ENCODE measurements around the gene BARHL2.

The BARHL2 gene

GRCh38 chr1:90725657-90726424 lies 8.7 kb upstream of the BARHL2 start:
- intact Hi-C loops (cut with DNase I) = loop anchor here (10.0 kb wide), 1 partner anchor 119 kb away; no protein-coding TSS in a partner anchor
- DNase-seq = no peak

GRCh38 chr1:90724926-90725656 lies 8.0 kb upstream of the BARHL2 start:
- DNase-seq = no peak

DNA sequence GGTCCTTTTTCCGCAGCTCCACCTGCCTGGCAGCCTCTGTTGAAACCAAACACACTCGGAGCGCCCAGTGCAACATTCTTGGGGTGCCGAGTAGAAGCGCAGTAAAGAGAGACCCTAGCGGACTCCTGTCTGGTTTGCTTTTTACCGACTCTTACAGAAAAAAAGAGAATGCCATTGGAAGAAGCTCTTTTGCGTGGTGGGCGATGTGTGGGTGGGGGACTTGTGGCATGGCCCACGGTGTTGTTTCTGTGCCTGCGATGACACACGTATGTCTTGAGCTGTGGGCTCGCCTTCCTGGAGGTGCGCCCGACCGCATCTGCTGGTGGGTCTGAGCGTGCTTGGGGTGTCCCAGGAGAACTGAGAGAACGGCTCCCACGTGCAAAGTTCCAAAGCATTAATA lies 7.3 kb upstream of the BARHL2 start:
- no peak for DNase-seq
- intact Hi-C loops (cut with DNase I) = loop anchor here (5.0 to 10.0 kb wide), 3 partner anchors 120 to 298 kb away; partner anchors contain the start of gene ZNF644

More at GRCh38 chr1:90724926-90725656, 8.0 kb upstream of the BARHL2 start:
- intact Hi-C loops (cut with DNase I) = loop anchor here (5.0 to 10.0 kb wide), 3 partner anchors 120 to 297 kb away; partner anchors contain the start of gene ZNF644

GRCh38 chr1:90723590-90724108 lies 6.5 kb upstream of the BARHL2 start:
- intact Hi-C loops (cut with DNase I) = loop anchor here (5.0 to 10.0 kb wide), 3 partner anchors 121 to 299 kb away; partner anchors contain the start of gene ZNF644

GRCh38 chr1:90722874-90723589 lies 5.9 kb upstream of the BARHL2 start:
- no peak for DNase-seq
- intact Hi-C loops (cut with DNase I) = loop anchor here (5.0 to 10.0 kb wide), 3 partner anchors 122 to 299 kb away; partner anchors contain the start of gene ZNF644

More at GRCh38 chr1:90723590-90724108, 6.5 kb upstream of the BARHL2 start:
- no peak for DNase-seq

DNA sequence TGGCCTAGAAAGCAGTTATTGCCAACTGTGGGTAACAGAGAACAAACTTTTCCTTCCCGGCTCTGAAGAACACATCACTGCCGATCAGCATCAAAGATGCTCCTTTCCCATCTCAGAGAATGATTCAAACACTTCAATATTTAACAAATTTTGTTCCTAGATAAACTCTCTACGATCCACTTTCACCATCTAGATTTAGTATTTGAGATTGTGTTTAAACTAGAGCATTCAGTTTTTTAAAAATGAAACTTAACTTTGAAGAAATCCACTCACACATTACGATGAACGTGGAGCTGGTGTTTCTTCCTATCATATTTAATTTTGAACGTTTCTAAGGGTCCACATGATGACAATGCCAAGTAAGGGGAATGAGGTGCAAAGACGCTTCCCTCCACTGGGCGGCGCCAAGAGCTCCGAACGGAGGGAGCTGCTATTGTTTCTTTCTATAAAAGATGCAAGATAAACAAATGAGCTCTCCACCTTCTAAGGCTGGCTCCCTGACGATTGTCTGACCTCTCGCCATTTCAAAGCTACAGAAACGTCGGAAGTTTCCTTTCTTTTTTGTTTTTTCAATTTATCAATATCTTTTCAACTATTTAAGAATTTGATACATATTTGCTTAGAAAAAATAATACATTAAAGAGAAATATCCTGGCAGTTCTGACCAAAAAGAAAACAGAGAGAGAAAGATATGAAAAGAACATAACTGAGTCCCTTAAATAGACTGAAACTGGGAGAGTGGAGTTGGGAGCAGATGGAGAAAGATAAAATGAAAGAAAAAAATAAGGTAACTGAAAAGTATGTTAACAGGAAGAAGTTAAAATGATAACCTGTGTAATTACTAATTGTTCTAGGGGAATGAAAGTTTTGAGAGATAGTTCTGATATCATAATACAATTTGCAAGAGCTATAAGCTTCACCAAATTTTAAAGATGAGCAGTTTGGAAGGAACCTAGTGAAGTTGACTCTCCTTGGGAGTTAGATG lies 4.4 kb upstream of the BARHL2 start:
- intact Hi-C loops (cut with DNase I) = loop anchor here (5.0 to 10.0 kb wide), 3 partner anchors 123 to 301 kb away; partner anchors contain the start of gene ZNF644
- peak in 3 of 10 donors; percentile 15 to 88 (median 66) for DNase-seq

GRCh38 chr1:90720145-90720636 lies 3.1 kb upstream of the BARHL2 start:
- DNase-seq = no peak
- intact Hi-C loops (cut with DNase I) = loop anchor here (5.0 to 10.0 kb wide), 3 partner anchors 125 to 302 kb away; partner anchors contain the start of gene ZNF644

GRCh38 chr1:90719330-90720144 lies 2.4 kb upstream of the BARHL2 start:
- peak in 1 of 10 donors; percentile 82 for DNase-seq
- intact Hi-C loops (cut with DNase I) = loop anchor here (5.0 to 10.0 kb wide), 3 partner anchors 125 to 303 kb away; partner anchors contain the start of gene ZNF644

DNA sequence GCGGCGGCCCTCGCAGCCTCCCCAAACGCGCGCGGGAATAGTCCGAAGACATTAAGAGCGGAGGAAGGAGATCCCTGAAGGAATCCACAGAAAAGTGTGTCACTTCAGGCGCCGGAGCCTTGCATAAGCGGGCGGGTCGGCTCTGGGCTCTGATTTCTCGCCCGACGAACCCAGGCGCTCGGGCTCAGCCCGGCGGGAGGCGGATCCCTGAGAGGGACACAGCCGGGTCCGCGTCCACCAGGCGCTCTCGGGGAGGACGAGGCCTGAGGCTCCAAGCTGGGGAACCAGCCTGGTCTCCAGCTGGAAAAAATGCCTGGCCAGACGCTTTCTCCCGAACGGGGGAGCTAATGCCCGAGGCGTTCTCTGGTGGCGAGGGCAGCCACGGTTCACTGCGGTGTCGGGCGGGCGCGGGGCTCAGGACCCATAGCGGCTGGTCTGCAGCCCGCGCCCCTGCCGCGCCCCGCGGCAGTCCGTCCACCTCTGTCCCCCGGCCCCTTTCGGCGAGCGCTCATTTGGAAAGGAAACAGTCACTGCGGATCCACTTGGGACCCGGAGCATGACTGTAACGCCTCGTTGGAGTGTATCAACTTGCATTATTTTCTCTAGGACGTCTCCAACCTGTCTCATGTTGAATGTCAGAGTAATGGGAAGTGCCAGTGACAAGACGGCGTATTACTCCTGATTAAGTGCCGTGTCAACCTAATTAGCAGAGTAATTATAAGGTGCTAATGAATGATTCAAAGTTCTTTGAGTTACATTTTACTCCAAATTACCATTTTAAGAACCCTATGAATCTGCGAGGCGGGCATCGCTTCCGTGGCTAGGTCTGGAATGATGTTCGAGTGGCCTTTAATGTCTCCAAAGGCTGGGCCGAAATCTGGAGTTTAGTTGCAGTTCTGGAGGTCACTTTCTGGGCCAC lies 1.6 kb upstream of the BARHL2 start:
- intact Hi-C loops (cut with DNase I) = no loop called here
- peak in 1 of 10 donors; percentile 67 for DNase-seq

GRCh38 chr1:90717665-90718410 lies 736 bp upstream of the BARHL2 start:
- peak in 2 of 10 donors; percentile 74 to 81 for DNase-seq
- intact Hi-C loops (cut with DNase I) = no loop called here

DNA sequence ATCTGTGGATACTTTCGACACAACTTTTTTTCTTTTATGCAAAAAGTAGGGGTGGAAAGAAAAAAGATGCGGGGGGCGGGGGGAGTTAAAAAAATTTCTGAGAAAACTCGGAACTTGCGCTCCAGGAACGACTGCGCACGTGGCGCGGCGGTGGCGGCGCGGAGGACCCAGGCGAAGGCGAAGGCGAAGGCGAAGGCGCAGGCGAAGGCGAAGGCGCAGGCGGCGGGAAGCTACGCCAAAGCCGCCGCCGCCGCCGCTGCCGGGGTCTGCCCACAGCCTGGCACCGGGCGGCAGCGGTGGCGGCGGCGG lies 208 bp upstream of the BARHL2 start:
- DNase-seq = peak in 1 of 10 donors; percentile 16
- intact Hi-C loops (cut with DNase I) = no loop called here

- DNase-seq = no peak
- intact Hi-C loops (cut with DNase I) = no loop called here
Observed at GRCh38 chr1:90716243-90716551, 905 bp downstream of the BARHL2 start.

- intact Hi-C loops (cut with DNase I) = no loop called here
- no peak for DNase-seq
Observed at GRCh38 chr1:90715309-90715708, 1.8 kb downstream of the BARHL2 start.

DNA sequence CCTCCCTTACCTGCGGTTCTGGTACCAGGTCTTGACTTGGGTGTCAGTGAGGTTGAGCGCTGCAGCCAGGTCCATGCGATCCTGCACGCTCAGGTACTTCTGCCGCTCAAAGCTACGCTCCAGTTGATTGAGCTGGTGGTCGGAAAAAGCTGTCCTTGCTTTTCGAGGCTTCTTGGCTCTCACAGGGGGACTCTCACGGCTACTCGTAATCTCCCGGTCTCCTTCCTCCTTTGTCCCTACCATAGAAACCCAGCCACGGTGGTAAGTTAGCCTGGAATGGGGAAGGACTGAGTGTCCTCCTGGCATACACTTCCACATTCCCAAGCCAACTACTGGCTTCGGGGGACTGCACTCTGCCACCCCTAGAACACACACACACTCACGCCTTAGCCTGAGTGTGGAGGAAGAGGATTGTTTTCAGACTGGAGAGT lies 2.6 kb downstream of the BARHL2 start:
- peak in 1 of 10 donors; percentile 44 for DNase-seq
- intact Hi-C loops (cut with DNase I) = no loop called here

GRCh38 chr1:90713741-90714509 lies 3.2 kb downstream of the BARHL2 start:
- intact Hi-C loops (cut with DNase I) = no loop called here
- DNase-seq = peak in 1 of 10 donors; percentile 72

Data from posterior cingulate gyrus (tissue), 11 donors.